K562 (cell line): ENCODE data around the gene GNAL. TPM values are rescaled to one million over a fixed set of nuclear protein-coding genes. Genes with fewer than 3 reads are reported as not detected.

Experiments
- ARHGAP35 ChIP-seq: fragments of 450-650 bp; IDR thresholded peaks from 2 replicates; pipeline ENCODE4 v1.6.1; 2018; ENCODE audit not compliant: partially characterized antibody
- CHD7 ChIP-seq: fragments of 200-600 bp; sonication (generic); IDR thresholded peaks from one replicate; pipeline ENCODE4 v1.6.1; 2012; ENCODE audit warnings: mild to moderate bottlenecking, low read depth, low read length, inconsistent platforms
- ESRRA ChIP-seq: fragments of 450-650 bp; IDR thresholded peaks from 2 replicates; pipeline ENCODE4 v1.6.1; 2014; ENCODE audit warnings: low read depth, mild to moderate bottlenecking, moderate library complexity, borderline replicate concordance
- FIP1L1 ChIP-seq: fragments of 200-400 bp; formaldehyde crosslinking; IDR thresholded peaks from 2 replicates; pipeline ENCODE4 v1.6.1; 2018; ENCODE audit warnings: mild to moderate bottlenecking, low read depth, low read length; ENCODE audit not compliant: poor library complexity, severe bottlenecking
- FUS ChIP-seq: fragments of 200-400 bp; formaldehyde crosslinking; optimal IDR thresholded peaks from 2 replicates; pipeline ENCODE3; 2017; ENCODE audit warnings: low read depth, low read length
- GTF2A2 ChIP-seq: IDR thresholded peaks from 2 replicates; pipeline ENCODE4 v1.6.1; 2016; ENCODE audit warnings: mild to moderate bottlenecking, missing genetic modification characterization, missing compliant biosample characterization
- MYNN ChIP-seq, 2 experiments: sonication (generic); formaldehyde crosslinking in 1 of 2; IDR thresholded peaks; 2 replicates each; pipeline versions ENCODE4 v1.5.0 to v1.6.1; 2016 to 2020; ENCODE audit warnings: antibody characterized with exemption in 1 of 2, missing genetic modification reagents in 1 of 2
- SAFB2 ChIP-seq: fragments of 200-400 bp; formaldehyde crosslinking; IDR thresholded peaks from 2 replicates; pipeline ENCODE4 v1.6.1; 2018; ENCODE audit warnings: borderline replicate concordance, low read length, low read depth, moderate library complexity; ENCODE audit not compliant: severe bottlenecking
- SOX6 ChIP-seq: fragments of 450-650 bp; IDR thresholded peaks from 2 replicates; pipeline ENCODE4 v1.6.1; 2014; ENCODE audit warnings: mild to moderate bottlenecking
- STAT6 ChIP-seq: sonication (generic); formaldehyde crosslinking; IDR thresholded peaks from 2 replicates; pipeline ENCODE4 v1.8.1; 2023; ENCODE audit warnings: mild to moderate bottlenecking, missing genetic modification reagents
- TAL1 ChIP-seq: fragments of 450-650 bp; IDR thresholded peaks from 2 replicates; pipeline ENCODE4 v1.6.1; 2016; ENCODE audit warnings: mild to moderate bottlenecking
- TEAD2 ChIP-seq: fragments of 450-650 bp; IDR thresholded peaks from 2 replicates; pipeline ENCODE4 v1.6.1; 2016; ENCODE audit warnings: missing genetic modification characterization, control low read depth, missing compliant biosample characterization
- ZNF436 ChIP-seq: fragments of 250-450, 450-650 bp; sonication (Bioruptor Pico); formaldehyde crosslinking; IDR thresholded peaks from 2 replicates; pipeline ENCODE4 v1.7.0; 2020; ENCODE audit warnings: mild to moderate bottlenecking
- ZNF444 ChIP-seq: fragments of 250-450 bp; sonication (Bioruptor Pico); IDR thresholded peaks from 2 replicates; pipeline ENCODE4 v1.4.0; 2020; ENCODE audit warnings: mild to moderate bottlenecking, moderate library complexity
- ZNF561 ChIP-seq: fragments of 450-650 bp; formaldehyde crosslinking; conservative IDR thresholded peaks from 2 replicates; pipeline ENCODE4 v1.4.0; 2020; ENCODE audit warnings: mild to moderate bottlenecking, moderate library complexity
- polyA plus RNA-seq, 8 experiments: library from polyadenylated mRNA; depleted of rRNA in 4 of 8; stranded (reverse) in 5 of 8; unstranded in 3 of 8; fragments of >200 nt; fragmentation: Nextera tagmentation in 2 of 8; fragmentation: Illumina TruSeq in 1 of 8; extraction: Ambion mirVana in 2 of 8; extraction: Trizol in 1 of 8; gene quantifications; 2 replicates each; pipeline versions ENCODE4 v1.2.1 to v1.2.3, GENCODE V29; 2011 to 2014; ENCODE audit warnings: inconsistent platforms in 1 of 8, missing spikeins in 1 of 8
- total RNA-seq, 7 experiments: library from RNA; depleted of rRNA in 6 of 7; stranded (reverse); fragments of >200 nt in 6 of 7; fragmentation: Illumina TruSeq in 2 of 7; extraction: Trizol in 2 of 7; gene quantifications; 2 replicates each; pipeline versions ENCODE4 v1.2.1 to v1.2.3, GENCODE V29; 2011 to 2021; ENCODE audit warnings: low replicate concordance in 1 of 7

The GNAL gene
- total and polyA plus RNA-seq, 9 of the 15 experiments (the other 6 are each of a cell fraction or from before 2014, with no cell fraction given) = under 0.01 to 0.10 (median 0.01) TPM; not detected in 5

- TF ChIP-seq SOX6 = peak; percentile 57
- no peak for TF ChIP-seq ZNF444 (CRISPR knock-in tag)
- TF ChIP-seq SAFB2 = no peak
- TF ChIP-seq STAT6 (CRISPR knock-in tag) = no peak
- TF ChIP-seq ZNF561 (CRISPR knock-in tag) = no peak
- no peak for TF ChIP-seq ZNF436 (CRISPR knock-in tag)
- TF ChIP-seq GTF2A2 = no peak
- TF ChIP-seq CHD7 = no peak
- no peak for TF ChIP-seq FIP1L1
- peak; percentile 68 for TF ChIP-seq TAL1
- no peak for TF ChIP-seq ARHGAP35
- no peak for TF ChIP-seq MYNN (IDR thresholded peaks at IDR 0.05)
- no peak for TF ChIP-seq MYNN (CRISPR knock-in tag; IDR thresholded peaks at IDR 0.05)
- TF ChIP-seq FUS = no peak
- TF ChIP-seq ESRRA = peak; percentile 30; the same call in 1 of the 2 replicates
- no peak for TF ChIP-seq TEAD2
These were observed 212.9 kb downstream of the GNAL start (continued) for GRCh38 chr18:11901826-11902438.
